Measurements from ENCODE around the gene GTF2F1. TPM values are rescaled to one million over a fixed set of nuclear protein-coding genes. Genes with fewer than 3 reads are reported as not detected.

The GTF2F1 gene
- total and polyA plus RNA-seq, 2 donors (not counting 1 experiment from before 2014, with no cell fraction given) = 41.0 to 56.5 TPM

GRCh38 chr19:6412447-6413091 is 19.6 kb upstream of the GTF2F1 start:
- CTCF ChIA-PET = no interaction called here
- POLR2A ChIA-PET = no interaction called here
- Histone ChIP-seq H3K4me3 (ENCODE audit: control extremely low read depth in 1 of 5, extremely low read depth in 1 of 5, insufficient read depth in 1 of 5, low read depth in 2 of 5, low read length in 4 of 5) (no peak overlapping the region), H3K36me3 (replicated peaks in 1 of 2; ENCODE audit: control extremely low read depth in 1 of 2, control insufficient read depth in 1 of 2, extremely low read depth in 1 of 2, insufficient read depth in 2 of 2, low read length in 1 of 2) (peaks cover 0 to 35% of the 10 kb centered on the region in 2 experiments), H2AFZ (ENCODE audit: insufficient read depth, low read depth, low read length, poor library complexity, severe bottlenecking) (no peak overlapping the region), H3K27me3 (replicated peaks in 1 of 4; ENCODE audit: control extremely low read depth in 1 of 4, control insufficient read depth in 3 of 4, insufficient read depth in 4 of 4, low read length in 3 of 4) (no peaks in the 10 kb centered on the region), H3K79me2 (ENCODE audit: control insufficient read depth, insufficient read depth, low read length) (no peaks in the 10 kb centered on the region), H3K4me1 (ENCODE audit: control insufficient read depth in 2 of 2, insufficient read depth in 2 of 2, low read length in 2 of 2) (no peaks in the 10 kb centered on the region), H3K27ac (ENCODE audit: low read length in 2 of 2) (no peak overlapping the region), H3K9me3 (ENCODE audit: control extremely low read depth in 1 of 3, control insufficient read depth in 2 of 3, insufficient read depth in 1 of 3, low read length in 2 of 3) (no peaks in the 10 kb centered on the region), H3K4me2 (replicated peaks; ENCODE audit: low read depth, low read length, poor library complexity, severe bottlenecking) (no peak overlapping the region), H4K20me1 (ENCODE audit: control insufficient read depth, insufficient read depth, low read length, poor library complexity, severe bottlenecking) (peaks cover 36% of the 10 kb centered on the region), H3K9ac (ENCODE audit: low read length) (no peak overlapping the region)
- WGBS (ENCODE audit: insufficient coverage) = 81% methylated on average over 13 of the region's 15 CpGs
- Mint-ChIP-seq H3K4me1 (no peaks in the 10 kb centered on the region), H3K4me3 (no peak overlapping the region), H3K27me3 (no peaks in the 10 kb centered on the region), H3K27ac (no peak overlapping the region), H3K9me3 (ENCODE audit: insufficient read depth) (no peaks in the 10 kb centered on the region)
- peak; percentile 53 for TF ChIP-seq CTCF (IDR thresholded peaks at IDR 0.05)
- no peak for TF ChIP-seq EZH2 (IDR thresholded peaks at IDR 0.05; ENCODE audit: borderline replicate concordance, insufficient read depth, low read depth, low read length, poor library complexity, severe bottlenecking)
- ATAC-seq (ENCODE audit: low read depth) = peak; percentile 61
- DNase-seq = peak; percentile 56
- intact Hi-C loops (cut with micrococcal nuclease) = no loop called here

DNA sequence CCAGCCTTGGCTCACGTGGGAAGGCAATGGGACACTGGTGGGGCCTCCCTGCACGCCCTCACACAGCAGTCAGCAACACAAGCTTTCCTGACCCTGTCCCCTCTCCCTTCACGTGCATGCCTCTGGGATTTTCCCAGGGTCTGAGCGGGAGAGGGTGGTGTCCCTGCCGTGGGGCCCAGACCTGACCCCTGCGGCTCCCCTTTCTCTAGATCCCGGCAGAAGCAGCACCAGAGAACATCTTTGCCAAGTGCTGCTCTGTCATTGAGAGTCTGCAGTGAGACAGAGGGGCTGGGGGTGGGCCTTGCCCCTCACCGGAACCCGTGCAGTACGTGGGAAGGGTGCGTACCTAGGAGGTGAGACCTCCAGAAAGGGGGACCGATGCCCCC is 19.1 kb upstream of the GTF2F1 start:
- ChIA-PET CTCF (no interaction called here), POLR2A (no interaction called here)
- Histone ChIP-seq H2AFZ (ENCODE audit: insufficient read depth, low read depth, low read length, poor library complexity, severe bottlenecking) (no peak overlapping the region), H3K9me3 (ENCODE audit: control extremely low read depth in 1 of 3, control insufficient read depth in 2 of 3, insufficient read depth in 1 of 3, low read length in 2 of 3) (no peaks in the 10 kb centered on the region), H4K20me1 (ENCODE audit: control insufficient read depth, insufficient read depth, low read length, poor library complexity, severe bottlenecking) (peaks cover 31% of the 10 kb centered on the region), H3K9ac (ENCODE audit: low read length) (no peak overlapping the region), H3K27ac (ENCODE audit: low read length in 2 of 2) (no peak overlapping the region), H3K4me3 (ENCODE audit: control extremely low read depth in 1 of 5, extremely low read depth in 1 of 5, insufficient read depth in 1 of 5, low read depth in 2 of 5, low read length in 4 of 5) (no peak overlapping the region), H3K36me3 (replicated peaks in 1 of 2; ENCODE audit: control extremely low read depth in 1 of 2, control insufficient read depth in 1 of 2, extremely low read depth in 1 of 2, insufficient read depth in 2 of 2, low read length in 1 of 2) (peaks cover 0 to 30% of the 10 kb centered on the region in 2 experiments), H3K4me1 (ENCODE audit: control insufficient read depth in 2 of 2, insufficient read depth in 2 of 2, low read length in 2 of 2) (no peaks in the 10 kb centered on the region), H3K27me3 (replicated peaks in 1 of 4; ENCODE audit: control extremely low read depth in 1 of 4, control insufficient read depth in 3 of 4, insufficient read depth in 4 of 4, low read length in 3 of 4) (no peaks in the 10 kb centered on the region), H3K4me2 (replicated peaks; ENCODE audit: low read depth, low read length, poor library complexity, severe bottlenecking) (no peak overlapping the region), H3K79me2 (ENCODE audit: control insufficient read depth, insufficient read depth, low read length) (no peaks in the 10 kb centered on the region)
- ATAC-seq (ENCODE audit: low read depth) (no peak), DNase-seq (no peak)
- TF ChIP-seq EZH2 (IDR thresholded peaks at IDR 0.05; ENCODE audit: borderline replicate concordance, insufficient read depth, low read depth, low read length, poor library complexity, severe bottlenecking) = no peak
- no peak for TF ChIP-seq CTCF (IDR thresholded peaks at IDR 0.05)
- Mint-ChIP-seq H3K4me1 (no peaks in the 10 kb centered on the region), H3K4me3 (no peak overlapping the region), H3K9me3 (ENCODE audit: insufficient read depth) (no peaks in the 10 kb centered on the region), H3K27me3 (no peaks in the 10 kb centered on the region), H3K27ac (no peak overlapping the region)
- 85% methylated on average over 12 of the region's 12 CpGs for WGBS (ENCODE audit: insufficient coverage)
- intact Hi-C loops (cut with micrococcal nuclease) = no loop called here
